ENCODE data around the gene NELFCD.

GRCh38 chr20:59033616-59034165 is 52.6 kb downstream of the NELFCD start:
- TF ChIP-seq, protein P1, sequence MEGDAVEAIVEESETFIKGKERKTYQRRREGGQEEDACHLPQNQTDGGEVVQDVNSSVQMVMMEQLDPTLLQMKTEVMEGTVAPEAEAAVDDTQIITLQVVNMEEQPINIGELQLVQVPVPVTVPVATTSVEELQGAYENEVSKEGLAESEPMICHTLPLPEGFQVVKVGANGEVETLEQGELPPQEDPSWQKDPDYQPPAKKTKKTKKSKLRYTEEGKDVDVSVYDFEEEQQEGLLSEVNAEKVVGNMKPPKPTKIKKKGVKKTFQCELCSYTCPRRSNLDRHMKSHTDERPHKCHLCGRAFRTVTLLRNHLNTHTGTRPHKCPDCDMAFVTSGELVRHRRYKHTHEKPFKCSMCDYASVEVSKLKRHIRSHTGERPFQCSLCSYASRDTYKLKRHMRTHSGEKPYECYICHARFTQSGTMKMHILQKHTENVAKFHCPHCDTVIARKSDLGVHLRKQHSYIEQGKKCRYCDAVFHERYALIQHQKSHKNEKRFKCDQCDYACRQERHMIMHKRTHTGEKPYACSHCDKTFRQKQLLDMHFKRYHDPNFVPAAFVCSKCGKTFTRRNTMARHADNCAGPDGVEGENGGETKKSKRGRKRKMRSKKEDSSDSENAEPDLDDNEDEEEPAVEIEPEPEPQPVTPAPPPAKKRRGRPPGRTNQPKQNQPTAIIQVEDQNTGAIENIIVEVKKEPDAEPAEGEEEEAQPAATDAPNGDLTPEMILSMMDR (IDR thresholded peaks at IDR 0.05) = no peak
- no peak for TF ChIP-seq POLR2A (IDR thresholded peaks at IDR 0.05)
